HG03378 (cell line): ENCODE data around the gene METTL13.
"Not testable (repeated sequence)": the region's sequence is repeated elsewhere in the genome, so short reads cannot be mapped to it uniquely, and the experiment has no call there.

Source experiments
- ATAC-seq: cut with Tn5 transposase; IDR thresholded peaks from one replicate; pipeline ENCODE4 v1.9.1; 2021; ENCODE audit warnings: mild to moderate bottlenecking, moderate library complexity; ENCODE audit not compliant: unreplicated experiment

The METTL13 gene

GRCh38 chr1:171763764-171764163, 17.7 kb upstream of the METTL13 start:
- ATAC-seq = no peak

DNA sequence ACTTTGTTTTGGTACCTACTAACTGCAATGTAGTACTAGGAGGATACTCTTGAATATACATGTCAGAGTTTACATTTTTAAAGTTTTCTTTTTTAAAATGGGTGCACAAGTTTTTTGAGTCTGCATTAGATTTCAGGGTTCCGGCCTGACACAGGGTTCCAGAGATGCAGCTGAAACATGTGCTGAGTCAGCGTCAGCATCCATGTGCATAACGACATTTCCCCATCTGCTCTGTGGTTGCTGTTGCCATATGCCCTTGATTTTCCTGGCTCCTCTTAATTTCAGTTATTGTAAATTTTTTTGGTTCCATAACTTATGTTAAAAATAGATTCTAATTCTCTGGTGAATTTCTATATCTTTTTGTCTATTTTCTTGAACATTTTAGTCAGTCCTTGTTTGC, 12.3 kb upstream of the METTL13 start:
- ATAC-seq = no peak

DNA sequence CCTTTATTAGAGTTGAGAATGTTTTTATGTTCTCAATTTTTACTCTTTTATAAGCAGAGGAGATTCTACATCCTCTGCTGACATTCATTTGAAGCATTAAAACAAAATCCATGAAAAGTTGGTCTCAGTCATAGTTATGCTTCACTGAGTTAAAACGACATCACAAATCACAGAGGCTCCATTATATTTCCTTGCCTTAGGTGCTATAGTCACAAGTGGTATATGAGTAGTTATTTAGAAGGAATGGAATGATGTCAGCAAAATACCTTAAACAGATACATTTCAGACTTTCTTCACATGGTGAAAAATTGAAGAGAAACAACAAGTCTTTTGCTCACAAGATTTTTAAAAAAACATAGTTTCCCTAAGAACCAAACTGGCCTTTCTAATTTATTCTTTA, 11.7 kb upstream of the METTL13 start:
- no peak for ATAC-seq

DNA sequence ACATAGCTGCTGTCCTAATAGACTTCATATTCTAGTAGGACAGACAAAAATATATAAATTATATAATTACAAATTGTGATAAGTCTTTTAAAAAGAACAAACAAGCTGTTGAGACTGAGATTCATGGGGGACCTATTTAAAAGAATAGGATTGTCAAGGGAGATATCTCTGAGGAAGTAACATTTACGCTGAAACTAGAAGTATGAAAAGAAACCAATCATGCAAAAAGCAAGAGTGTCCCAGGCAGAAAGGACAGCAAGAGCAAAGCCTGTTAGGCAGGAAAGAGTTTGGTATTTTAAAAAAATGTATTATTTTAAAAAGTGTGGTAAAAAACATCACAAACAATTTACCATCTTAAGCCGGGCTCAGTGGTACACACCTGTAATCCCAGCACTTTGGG, 9.1 kb upstream of the METTL13 start:
- no peak for ATAC-seq

DNA sequence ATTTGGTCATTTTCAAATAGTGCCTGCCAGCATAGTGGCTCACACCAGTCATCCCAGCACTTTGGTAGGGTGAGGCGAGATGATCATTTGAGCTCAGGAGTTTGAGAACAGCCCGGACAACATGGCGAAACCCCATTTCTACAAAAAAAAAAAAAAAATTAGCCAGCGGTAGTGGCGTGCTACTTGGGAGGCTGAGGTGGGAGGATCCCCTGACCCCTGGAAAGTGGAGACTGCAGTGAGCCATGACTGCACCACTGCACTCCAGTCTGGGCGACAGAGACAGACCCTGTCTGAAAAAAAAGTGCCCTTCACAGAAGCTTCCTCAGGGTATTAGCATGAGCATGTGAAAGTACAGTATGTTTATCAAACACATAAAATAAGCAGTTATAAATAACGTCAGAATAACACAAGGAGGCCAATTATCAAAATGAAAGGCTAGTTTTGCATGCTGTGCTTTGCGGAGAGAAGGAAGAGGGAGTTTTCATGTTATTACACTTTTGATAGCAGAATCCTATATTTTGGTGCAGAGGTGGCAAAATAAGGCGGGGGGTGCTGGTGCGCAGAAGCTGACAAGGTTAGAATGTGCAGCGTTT, 781 bp upstream of the METTL13 start:
- ATAC-seq = no peak

DNA sequence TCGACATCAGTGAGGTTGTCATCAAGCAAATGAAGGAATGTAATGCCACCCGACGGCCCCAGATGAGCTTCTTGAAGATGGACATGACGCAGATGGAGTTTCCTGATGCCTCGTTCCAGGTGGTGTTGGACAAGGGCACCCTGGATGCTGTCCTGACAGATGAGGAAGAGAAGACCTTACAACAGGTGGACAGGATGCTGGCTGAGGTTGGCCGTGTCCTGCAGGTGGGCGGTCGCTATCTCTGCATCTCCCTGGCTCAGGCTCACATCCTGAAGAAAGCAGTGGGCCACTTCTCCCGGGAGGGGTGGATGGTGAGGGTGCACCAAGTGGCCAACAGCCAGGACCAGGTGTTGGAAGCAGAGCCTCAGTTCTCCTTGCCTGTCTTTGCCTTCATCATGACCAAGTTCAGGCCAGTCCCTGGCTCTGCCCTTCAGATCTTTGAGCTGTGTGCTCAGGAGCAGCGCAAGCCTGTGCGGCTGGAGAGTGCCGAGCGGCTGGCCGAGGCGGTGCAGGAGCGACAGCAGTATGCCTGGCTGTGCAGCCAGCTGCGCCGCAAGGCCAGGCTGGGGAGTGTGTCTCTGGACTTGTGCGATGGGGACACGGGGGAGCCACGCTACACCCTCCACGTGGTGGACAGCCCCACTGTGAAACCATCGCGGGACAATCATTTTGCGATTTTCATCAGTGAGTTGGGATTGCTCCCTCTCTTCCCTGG, 2.5 kb downstream of the METTL13 start:
- ATAC-seq = no peak

- peak; percentile 24 for ATAC-seq
Measured at GRCh38 chr1:171784784-171785183, 3.3 kb downstream of the METTL13 start.

DNA sequence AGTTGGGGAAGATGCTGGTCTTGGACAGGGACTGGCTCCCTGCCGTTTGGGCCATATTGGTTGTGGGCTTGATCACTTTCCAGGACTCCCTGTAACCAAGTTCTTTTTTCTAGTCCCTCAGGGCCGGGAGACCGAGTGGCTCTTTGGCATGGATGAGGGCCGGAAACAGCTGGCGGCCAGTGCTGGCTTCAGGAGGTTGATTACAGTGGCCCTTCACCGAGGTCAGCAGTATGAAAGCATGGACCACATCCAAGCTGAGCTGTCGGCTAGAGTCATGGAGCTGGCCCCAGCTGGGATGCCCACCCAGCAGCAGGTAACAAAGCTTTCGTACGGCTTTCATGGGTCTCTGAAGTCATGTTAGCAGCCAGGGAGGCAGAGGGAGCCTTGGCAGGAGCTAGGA, 4.3 kb downstream of the METTL13 start:
- ATAC-seq = no peak

DNA sequence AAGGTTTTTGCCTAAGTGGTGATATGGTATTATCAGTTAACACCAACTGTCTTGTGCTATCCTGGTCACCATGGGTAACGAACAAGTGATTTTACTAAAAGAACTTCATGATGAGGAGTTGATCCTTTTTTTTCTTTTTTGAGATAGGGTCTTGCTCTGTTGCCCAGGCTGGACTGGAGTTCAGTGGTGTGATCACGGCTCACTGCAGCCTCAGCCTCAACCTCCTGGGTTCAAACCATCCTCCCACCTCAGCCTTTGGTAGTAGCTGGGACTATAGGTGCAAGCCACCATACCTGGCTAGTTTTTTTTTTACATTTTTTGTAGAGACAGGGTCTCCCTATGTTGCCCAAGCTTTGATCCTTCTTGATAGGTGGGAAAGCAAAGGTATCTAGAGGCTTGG, 5.1 kb downstream of the METTL13 start:
- no peak for ATAC-seq

DNA sequence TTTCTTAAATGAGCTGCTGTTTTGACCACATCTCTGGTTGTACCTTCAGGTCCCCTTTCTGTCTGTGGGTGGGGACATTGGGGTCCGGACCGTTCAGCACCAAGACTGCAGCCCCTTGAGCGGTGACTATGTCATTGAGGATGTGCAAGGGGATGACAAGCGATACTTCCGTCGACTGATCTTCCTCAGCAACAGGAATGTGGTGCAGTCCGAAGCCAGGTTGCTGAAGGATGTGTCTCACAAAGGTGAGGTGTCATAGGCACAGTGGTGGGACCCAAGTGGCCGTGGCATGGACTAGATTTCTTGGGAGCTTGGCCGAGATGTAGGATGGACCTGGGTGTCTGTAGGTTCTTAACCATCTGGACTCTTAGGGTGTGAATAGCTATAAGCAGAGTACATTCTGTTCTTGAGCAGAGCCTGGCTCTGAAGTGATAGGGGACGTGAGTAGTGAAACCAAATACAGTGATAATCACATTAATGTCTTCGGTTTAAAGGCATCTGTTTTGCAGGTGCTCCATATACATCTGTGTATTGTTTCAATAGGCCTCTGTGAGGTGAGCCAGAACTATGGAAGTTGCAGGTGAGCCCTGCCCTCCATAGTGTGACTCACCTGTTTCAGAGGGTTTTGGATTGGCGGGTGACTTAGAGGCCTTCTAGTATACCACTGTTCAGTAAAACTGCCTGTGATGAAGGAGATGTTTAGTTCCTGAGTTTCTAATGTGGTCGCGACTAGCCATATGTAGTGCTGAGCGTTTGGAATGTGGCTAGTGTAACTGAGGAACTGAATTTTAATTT, 6.4 kb downstream of the METTL13 start:
- no peak for ATAC-seq

DNA sequence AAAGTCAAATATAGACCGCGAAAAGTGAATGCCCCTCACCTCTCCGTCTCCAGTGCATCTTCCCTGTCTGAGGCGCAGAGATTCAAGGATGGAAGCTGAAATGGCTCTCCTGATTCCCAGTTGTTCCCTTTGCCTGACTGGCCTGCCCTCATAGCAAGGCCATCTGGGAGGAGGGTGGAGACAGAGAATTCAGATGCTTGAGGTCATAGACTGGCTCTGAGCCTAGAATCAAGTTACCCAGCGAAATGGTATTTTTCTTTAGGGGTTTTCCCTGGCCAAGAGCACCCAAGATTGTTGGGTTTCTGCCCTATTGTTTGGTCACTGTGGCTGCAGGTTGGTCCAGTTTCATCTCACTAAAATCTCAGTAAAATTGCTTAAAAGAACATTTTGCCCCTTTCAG, 7.2 kb downstream of the METTL13 start:
- ATAC-seq = no peak

DNA sequence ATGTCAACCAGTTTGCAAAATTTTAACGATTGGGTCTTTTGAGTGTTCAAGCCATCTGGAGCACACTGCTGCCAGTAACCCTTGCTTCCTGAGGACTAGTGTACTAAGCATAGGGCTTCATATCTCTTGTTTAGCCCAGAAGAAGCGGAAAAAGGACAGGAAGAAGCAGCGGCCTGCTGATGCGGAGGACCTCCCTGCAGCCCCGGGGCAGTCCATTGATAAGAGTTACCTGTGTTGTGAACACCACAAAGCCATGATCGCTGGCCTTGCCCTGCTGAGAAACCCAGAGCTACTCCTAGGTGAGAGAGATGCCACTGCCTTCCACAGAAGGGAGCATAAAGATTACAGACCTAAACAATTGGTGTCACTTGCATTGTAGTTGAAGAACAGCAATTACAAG, 8.9 kb downstream of the METTL13 start:
- no peak for ATAC-seq

- no peak for ATAC-seq
Measured at GRCh38 chr1:171792656-171793369, 11.4 kb downstream of the METTL13 start.

DNA sequence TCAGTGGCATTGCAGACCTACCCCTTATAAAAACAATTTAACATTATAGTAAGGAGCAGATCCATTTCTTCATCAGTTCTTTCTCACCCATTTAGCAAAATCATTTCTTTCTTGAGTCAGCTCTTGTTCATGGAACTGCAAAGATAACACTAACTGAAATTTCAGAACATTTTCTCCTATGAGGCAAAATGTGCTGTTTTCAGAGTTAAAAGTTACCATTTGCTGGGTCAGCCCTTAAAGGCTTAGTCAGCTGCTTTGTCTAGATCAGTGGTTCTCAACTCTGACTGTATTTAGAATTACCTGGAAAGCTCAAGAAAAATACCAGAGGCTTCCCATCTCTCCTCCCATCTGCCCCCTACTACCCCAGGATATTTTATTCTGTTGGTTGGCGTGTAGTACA, 12.2 kb downstream of the METTL13 start:
- no peak for ATAC-seq

- no peak for ATAC-seq
Measured at GRCh38 chr1:171794085-171794484, 12.6 kb downstream of the METTL13 start.

GRCh38 chr1:171796592-171796991, 15.1 kb downstream of the METTL13 start:
- ATAC-seq = no peak

DNA sequence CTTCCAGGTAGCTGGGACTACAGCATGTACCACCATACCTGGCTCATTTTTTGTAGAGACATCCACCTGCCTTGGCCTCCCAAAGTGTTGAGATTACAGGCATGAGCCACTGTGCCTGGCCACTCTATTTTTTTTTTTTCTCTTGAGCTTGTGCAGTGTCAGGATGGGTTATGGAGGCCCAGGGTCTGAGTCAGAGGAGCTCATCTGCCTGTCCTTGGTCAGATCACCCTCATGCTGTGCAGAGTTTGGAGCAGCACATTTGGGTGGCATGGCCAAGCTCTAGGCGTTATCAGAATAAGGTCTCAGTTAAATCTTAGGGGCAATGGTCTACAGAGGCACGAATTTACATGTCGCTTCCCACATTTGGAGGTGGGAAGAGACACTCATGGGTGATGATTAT, 16.9 kb downstream of the METTL13 start:
- no peak for ATAC-seq

GRCh38 chr1:171798765-171799164, 17.3 kb downstream of the METTL13 start:
- ATAC-seq = no peak

GRCh38 chr1:171799166-171799565, 17.7 kb downstream of the METTL13 start:
- ATAC-seq = no peak

DNA sequence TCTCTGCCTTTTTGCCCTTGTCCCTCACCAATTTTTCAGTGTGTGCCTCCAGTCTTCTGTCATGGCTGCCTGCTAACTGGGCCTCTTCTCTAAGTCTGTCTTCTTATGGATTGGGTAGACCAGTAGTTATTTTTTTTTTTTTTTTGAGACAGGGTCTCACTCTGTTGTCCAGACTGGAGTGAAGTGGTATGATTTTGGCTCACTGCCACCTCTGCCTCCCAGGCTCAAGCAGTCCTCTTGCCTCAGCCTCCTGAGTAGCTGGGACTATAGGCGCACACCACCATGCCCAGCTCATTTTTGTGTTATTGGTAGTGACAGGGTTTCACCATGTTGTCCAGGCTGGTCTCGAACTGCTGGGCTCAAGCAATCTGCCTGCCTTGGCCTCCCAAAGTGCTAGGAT, 18.2 kb downstream of the METTL13 start:
- not testable (repeated sequence) for ATAC-seq

GRCh38 chr1:171800342-171800741, 18.9 kb downstream of the METTL13 start:
- ATAC-seq = no peak
